Mammary epithelial cell (primary cell): ENCODE data around the gene NLRC5.

ENCODE experiments used
- CTCF ChIP-seq, 2 donors: IDR thresholded peaks in 1 of 2; conservative IDR thresholded peaks in 1 of 2; 2 replicates each; pipeline ENCODE4 v1.5.1; 2011 to 2012; ENCODE audit warnings: inconsistent platforms in 2 of 2, low read length in 2 of 2, mild to moderate bottlenecking in 2 of 2, control low read depth in 1 of 2, low read depth in 1 of 2; ENCODE audit not compliant: insufficient read depth in 1 of 2; ENCODE audit errors: extremely low read depth in 1 of 2
- EZH2 ChIP-seq: IDR thresholded peaks from 2 replicates; pipeline ENCODE4 v1.6.1; 2012; ENCODE audit warnings: low read length, inconsistent platforms, borderline replicate concordance

- TF ChIP-seq CTCF (conservative IDR thresholded peaks at IDR 0.05 in 1 of 2, IDR thresholded peaks at IDR 0.05 in 1 of 2; ENCODE audit: extremely low read depth in 1 of 2, insufficient read depth in 1 of 2, low read depth in 1 of 2, low read length in 2 of 2) (no peak), EZH2 (no peak)
Measured at GRCh38 chr16:57110937-57111336, 121.6 kb downstream of the NLRC5 start.
